H1 (cell line): ENCODE results near the gene GPR18. TPM values are rescaled to one million over a fixed set of nuclear protein-coding genes. Genes with fewer than 3 reads are reported as not detected.
"Not testable (repeated sequence)": the region's sequence is repeated elsewhere in the genome, so short reads cannot be mapped to it uniquely, and the experiment has no call there.

ENCODE experiments used
- CTCF ChIA-PET: fragments of 300-600 bp; sonication (Branson Sonifier 250); formaldehyde crosslinking; loops from one replicate; lab custom pipeline; 2021; ENCODE audit not compliant: partially characterized antibody; lab: Charles Lee
- POLR2A ChIA-PET: fragments of 300-600 bp; sonication (Branson Sonifier 250); formaldehyde crosslinking; loops from one replicate; lab custom pipeline; 2021; ENCODE audit warnings: inconsistent platforms; ENCODE audit not compliant: partially characterized antibody; lab: Charles Lee
- DNase-seq, 2 experiments: peaks; one replicate each; pipeline versions ENCODE4 v3.0.0 to v3.0.0-alpha.2; 2010 to 2022; ENCODE audit warnings: low spot score in 2 of 2, low read depth in 1 of 2, mixed read lengths in 1 of 2
- FAIRE-seq: peaks from 2 replicates; lab custom pipeline; 2011; peaks lifted over from hg19 to GRCh38; lab: Jason Lieb, UNC
- H2AFZ ChIP-seq: 2 replicates; pipeline ENCODE4 v1.8.1; 2012; ENCODE audit warnings: low read length, inconsistent platforms
- H2AK5ac ChIP-seq: 2 replicates; pipeline ENCODE4 v1.6.1; 2013; ENCODE audit warnings: low read depth, low read length
- H2BK120ac ChIP-seq: replicated peaks from 2 replicates; pipeline ENCODE3; 2013; ENCODE audit warnings: low read depth, low read length, inconsistent platforms
- H2BK12ac ChIP-seq: 2 replicates; pipeline ENCODE4 v1.6.1; 2013; ENCODE audit warnings: low read depth, low read length
- H2BK15ac ChIP-seq: 2 replicates; pipeline ENCODE4 v1.6.1; 2013; ENCODE audit warnings: low read length
- H2BK20ac ChIP-seq: 2 replicates; pipeline ENCODE4 v1.6.1; 2013; ENCODE audit warnings: low read length
- H2BK5ac ChIP-seq: 2 replicates; pipeline ENCODE4 v1.6.1; 2013; ENCODE audit warnings: low read depth, low read length
- H3K14ac ChIP-seq: 2 replicates; pipeline ENCODE4 v1.6.1; 2013; ENCODE audit warnings: inconsistent platforms; ENCODE audit not compliant: insufficient read length
- H3K18ac ChIP-seq: 2 replicates; pipeline ENCODE4 v1.6.1; 2013; ENCODE audit warnings: low read length; ENCODE audit errors: extremely low read depth
- H3K23ac ChIP-seq: 2 replicates; pipeline ENCODE4 v1.6.1; 2013; ENCODE audit warnings: inconsistent platforms; ENCODE audit not compliant: insufficient read length
- H3K23me2 ChIP-seq: 2 replicates; pipeline ENCODE4 v1.6.1; 2013; ENCODE audit warnings: low read depth, low read length
- H3K27ac ChIP-seq: 2 replicates; pipeline ENCODE4 v1.6.1; 2011; ENCODE audit warnings: low read depth, low read length, inconsistent platforms
- H3K27me3 ChIP-seq, 4 experiments: replicated peaks in 1 of 4; 1 replicate in 1 of 4; 2 replicates in 3 of 4; pipeline versions ENCODE4 v1.6.1 to v1.8.1; 2011 to 2013; ENCODE audit warnings: low read length in 3 of 4, mild to moderate bottlenecking in 3 of 4, inconsistent platforms in 2 of 4, mixed read lengths in 2 of 4, moderate library complexity in 1 of 4; ENCODE audit not compliant: control insufficient read depth in 3 of 4, insufficient read depth in 3 of 4; ENCODE audit errors: extremely low read depth in 1 of 4
- H3K36me3 ChIP-seq, 4 experiments: 2 replicates each; pipeline versions ENCODE4 v1.6.1 to v1.8.1; 2011 to 2013; ENCODE audit warnings: mild to moderate bottlenecking in 4 of 4, low read length in 3 of 4, moderate library complexity in 2 of 4, control low read depth in 1 of 4, inconsistent platforms in 1 of 4; ENCODE audit not compliant: insufficient read depth in 4 of 4, control insufficient read depth in 2 of 4
- H3K4ac ChIP-seq: replicated peaks from 2 replicates; pipeline ENCODE3; 2013; ENCODE audit warnings: low read length, low read depth, mixed read lengths, inconsistent platforms; ENCODE audit not compliant: insufficient read length
- H3K4me1 ChIP-seq, 4 experiments: replicated peaks in 1 of 4; 1 replicate in 1 of 4; 2 replicates in 3 of 4; pipeline versions ENCODE4 v1.6.1 to v1.8.1; 2011 to 2013; ENCODE audit warnings: low read length in 3 of 4, inconsistent platforms in 2 of 4, mixed read lengths in 1 of 4; ENCODE audit not compliant: insufficient read depth in 4 of 4, control insufficient read depth in 3 of 4
- H3K4me2 ChIP-seq, 2 experiments: 2 replicates each; pipeline versions ENCODE4 v1.6.1 to v1.8.1; 2011 to 2013; ENCODE audit warnings: low read depth in 2 of 2, low read length in 2 of 2, control low read depth in 1 of 2, inconsistent platforms in 1 of 2, mild to moderate bottlenecking in 1 of 2; ENCODE audit not compliant: insufficient read depth in 1 of 2
- H3K4me3 ChIP-seq, 4 experiments: fragments of 200-600, 300-600 bp in 1 of 4; sonication (generic), shearing (Covaris generic), sonication (Bioruptor Twin) in 1 of 4; 2 replicates each; pipeline versions ENCODE4 v1.5.1 to v1.8.1; 2011 to 2016; ENCODE audit warnings: low read length in 4 of 4, low read depth in 3 of 4, control low read depth in 2 of 4, inconsistent platforms in 2 of 4, mild to moderate bottlenecking in 2 of 4, mixed read lengths in 1 of 4, moderate library complexity in 1 of 4; ENCODE audit not compliant: insufficient read depth in 2 of 4; ENCODE audit errors: extremely low read depth in 1 of 4
- H3K56ac ChIP-seq: replicated peaks from 2 replicates; pipeline ENCODE3; 2013; ENCODE audit warnings: low read depth, mild to moderate bottlenecking, mixed read lengths, low read length, inconsistent platforms; ENCODE audit not compliant: insufficient read length
- H3K79me1 ChIP-seq: 2 replicates; pipeline ENCODE4 v1.6.1; 2013; ENCODE audit warnings: low read depth, low read length, control low read depth
- H3K79me2 ChIP-seq, 2 experiments: 2 replicates each; pipeline versions ENCODE4 v1.6.1 to v1.8.1; 2012 to 2013; ENCODE audit warnings: low read length in 2 of 2, mild to moderate bottlenecking in 2 of 2, inconsistent platforms in 1 of 2; ENCODE audit not compliant: insufficient read depth in 2 of 2, control insufficient read depth in 1 of 2
- H3K9ac ChIP-seq, 4 experiments: replicated peaks in 1 of 4; 1 replicate in 1 of 4; 2 replicates in 3 of 4; pipeline versions ENCODE4 v1.6.1 to v1.8.1; 2011 to 2013; ENCODE audit warnings: low read depth in 3 of 4, low read length in 3 of 4, control low read depth in 2 of 4, mild to moderate bottlenecking in 2 of 4, moderate library complexity in 2 of 4, inconsistent platforms in 1 of 4; ENCODE audit errors: extremely low read depth in 1 of 4
- H3K9me3 ChIP-seq, 2 experiments: 2 replicates each; pipeline versions ENCODE4 v1.6.1 to v1.8.1; 2012 to 2013; ENCODE audit warnings: mild to moderate bottlenecking in 2 of 2, moderate library complexity in 2 of 2, control low read depth in 1 of 2, inconsistent platforms in 1 of 2, low read depth in 1 of 2, low read length in 1 of 2, mixed read lengths in 1 of 2; ENCODE audit not compliant: insufficient read depth in 2 of 2
- H4K20me1 ChIP-seq, 2 experiments: replicated peaks in 1 of 2; 2 replicates each; pipeline versions ENCODE3 to v1.8.1; 2011 to 2013; ENCODE audit warnings: inconsistent platforms in 2 of 2, low read length in 2 of 2, mild to moderate bottlenecking in 1 of 2; ENCODE audit not compliant: insufficient read depth in 2 of 2, control insufficient read depth in 1 of 2
- H4K5ac ChIP-seq: 2 replicates; pipeline ENCODE4 v1.6.1; 2013; ENCODE audit warnings: low read length, low read depth, mixed read lengths, inconsistent platforms; ENCODE audit not compliant: insufficient read length
- H4K8ac ChIP-seq: 2 replicates; pipeline ENCODE4 v1.8.0; 2013; ENCODE audit warnings: mild to moderate bottlenecking, moderate library complexity, low read length, inconsistent platforms; ENCODE audit not compliant: insufficient read depth; ENCODE audit errors: extremely low read depth
- H4K91ac ChIP-seq: replicated peaks from 2 replicates; pipeline ENCODE3; 2013; ENCODE audit warnings: low read length, mixed read lengths, inconsistent platforms; ENCODE audit not compliant: insufficient read length
- WGBS, 2 experiments: shearing (Covaris generic) in 1 of 2; methylation state at CpG; one replicate each; pipeline versions ENCODE4 v1.1.6 to v1.1.7; 2013 to 2015; ENCODE audit warnings: low lambda C conversion rate in 2 of 2, mixed read lengths in 2 of 2, inconsistent platforms in 1 of 2, low coverage in 1 of 2, missing lambda C conversion rate in 1 of 2; ENCODE audit not compliant: insufficient replicate concordance in 2 of 2, insufficient coverage in 1 of 2, insufficient read length in 1 of 2; ENCODE audit errors: extremely low coverage in 1 of 2, missing lambda C conversion rate in 1 of 2; 5-methylcytosine and 5-hydroxymethylcytosine counted together
- polyA plus RNA-seq, 7 experiments: library from polyadenylated mRNA; depleted of rRNA in 3 of 7; stranded (reverse) in 5 of 7; unstranded in 2 of 7; fragments of >200 nt in 5 of 7; fragments of 200-250 nt in 2 of 7; gene quantifications; 1 replicate in 5 of 7; 2 replicates in 1 of 7; 4 replicates in 1 of 7; pipeline versions ENCODE4 v1.2.1 to v1.2.3, GENCODE V29; 2011 to 2013; ENCODE audit warnings: missing spikeins in 2 of 7, mixed read lengths in 2 of 7
- total RNA-seq: library from RNA; stranded (reverse); fragmentation: NEBNext Ultra II Directional; extraction: Animal tissue kit (Norgen Biotek cat#: 25700); gene quantifications from 2 replicates; pipeline ENCODE4 v1.2.1, GENCODE V29; 2021

Gene GPR18
- total and polyA plus RNA-seq, 2 of the 8 experiments (the other 6 are each of a cell fraction or from before 2014, with no cell fraction given), result not detected

- H3K4me3 ChIP-seq, POLR2A ChIA-PET, DNase-seq, H4K5ac ChIP-seq, H2AK5ac ChIP-seq, H3K79me2 ChIP-seq, H3K4me1 ChIP-seq, H2BK5ac ChIP-seq, H2BK15ac ChIP-seq, H3K4ac ChIP-seq, H3K9ac ChIP-seq, H3K18ac ChIP-seq, H3K56ac ChIP-seq, H3K27me3 ChIP-seq, H4K8ac ChIP-seq, H3K79me1 ChIP-seq, H3K14ac ChIP-seq, H3K23me2 ChIP-seq, H2BK12ac ChIP-seq, H4K91ac ChIP-seq, H2AFZ ChIP-seq, H2BK20ac ChIP-seq, H3K36me3 ChIP-seq, H2BK120ac ChIP-seq, H3K9me3 ChIP-seq, FAIRE-seq, H4K20me1 ChIP-seq, H3K23ac ChIP-seq, H3K27ac ChIP-seq, H3K4me2 ChIP-seq: not testable (repeated sequence)
- 94% methylated on average over 2 of the region's 2 CpGs; no CpG with 5 or more reads in 1 of the 2 experiments for WGBS, 2 experiments
- CTCF ChIA-PET, result interaction anchor here (1.6 kb wide), 1 partner anchor 10 kb away, joined by 3 read pairs; no protein-coding TSS in a partner anchor
Observed at GRCh38 chr13:99249606-99250005, 8.6 kb downstream of the GPR18 start.

GRCh38 chr13:99249178-99249577, 9.0 kb downstream of the GPR18 start:
- H3K56ac ChIP-seq, H2BK120ac ChIP-seq, H3K9me3 ChIP-seq, H3K23me2 ChIP-seq, H4K20me1 ChIP-seq, H3K4ac ChIP-seq, FAIRE-seq, H3K36me3 ChIP-seq, H3K27me3 ChIP-seq, H2BK5ac ChIP-seq, H3K4me2 ChIP-seq, POLR2A ChIA-PET, H4K5ac ChIP-seq, H3K14ac ChIP-seq, DNase-seq, H3K79me2 ChIP-seq, H3K79me1 ChIP-seq, H2AFZ ChIP-seq, H3K4me1 ChIP-seq, H4K91ac ChIP-seq, H3K9ac ChIP-seq, H2BK12ac ChIP-seq, H2BK15ac ChIP-seq, H3K18ac ChIP-seq, H4K8ac ChIP-seq, H2BK20ac ChIP-seq, H2AK5ac ChIP-seq, H3K23ac ChIP-seq, H3K27ac ChIP-seq, H3K4me3 ChIP-seq: not testable (repeated sequence)
- CTCF ChIA-PET, result interaction anchor here (0.6 to 1.6 kb wide), 3 partner anchors 10 to 799 kb away, joined by 3 to 4 read pairs (median 3); no protein-coding TSS in a partner anchor
- 77% methylated on average over 3 of the region's 3 CpGs; no CpG with 5 or more reads in 1 of the 2 experiments for WGBS, 2 experiments
